Small intestine (tissue), 7 donors: ENCODE measurements around the gene GPR152. TPM values are rescaled to one million over a fixed set of nuclear protein-coding genes. Genes with fewer than 3 reads are reported as not detected.

ENCODE experiments used
- DNase-seq, 2 donors: peaks; one replicate each; pipeline versions ENCODE4 v3.0.0 to v3.0.0-alpha.2; 2013
- FAIRE-seq: peaks from 2 replicates; lab custom pipeline; 2012; peaks lifted over from hg19 to GRCh38; lab: Jason Lieb, UNC
- H3K27ac ChIP-seq, 3 donors: one replicate each; pipeline ENCODE4 v1.5.1; 2013; ENCODE audit warnings: low read length in 2 of 3, mild to moderate bottlenecking in 2 of 3, control low read depth in 1 of 3, inconsistent platforms in 1 of 3, low read depth in 1 of 3, moderate library complexity in 1 of 3
- H3K27me3 ChIP-seq, 3 donors: one replicate each; pipeline ENCODE4 v1.6.1; 2013; ENCODE audit warnings: low read length in 3 of 3, inconsistent platforms in 1 of 3; ENCODE audit not compliant: control insufficient read depth in 3 of 3, insufficient read depth in 3 of 3
- H3K36me3 ChIP-seq, 3 donors: one replicate each; pipeline ENCODE4 v1.6.1; 2013; ENCODE audit warnings: low read length in 3 of 3, inconsistent platforms in 1 of 3, low read depth in 1 of 3, mild to moderate bottlenecking in 1 of 3, moderate library complexity in 1 of 3; ENCODE audit not compliant: control insufficient read depth in 3 of 3, insufficient read depth in 2 of 3
- H3K4me1 ChIP-seq, 3 donors: one replicate each; pipeline ENCODE4 v1.6.1; 2013; ENCODE audit warnings: low read length in 2 of 3, inconsistent platforms in 1 of 3, low read depth in 1 of 3, mild to moderate bottlenecking in 1 of 3, moderate library complexity in 1 of 3; ENCODE audit not compliant: control insufficient read depth in 3 of 3, insufficient read depth in 2 of 3
- H3K4me3 ChIP-seq, 3 donors: one replicate each; pipeline ENCODE4 v1.5.1; 2013; ENCODE audit warnings: low read length in 3 of 3, control low read depth in 1 of 3, inconsistent platforms in 1 of 3, low read depth in 1 of 3, mild to moderate bottlenecking in 1 of 3, moderate library complexity in 1 of 3
- H3K9me3 ChIP-seq, 2 donors: one replicate each; pipeline ENCODE4 v1.6.1; 2013; ENCODE audit warnings: low read depth in 1 of 2, low read length in 1 of 2; ENCODE audit not compliant: control insufficient read depth in 2 of 2, insufficient read depth in 1 of 2
- whole genome bisulfite sequencing, 3 donors: extraction: QIAGEN DNeasy Blood & Tissue Kit; methylation state at CpG; one replicate each; pipeline ENCODE4 v1.1.7; 2013; 5-methylcytosine and 5-hydroxymethylcytosine counted together
- polyA plus RNA-seq, 4 donors: library from polyadenylated mRNA; stranded (reverse) in 3 of 4; unstranded in 1 of 4; fragments of 200-250 nt in 3 of 4; fragments of 120-200 nt in 1 of 4; gene quantifications; one replicate each; pipeline versions ENCODE4 v1.2.1 to v1.2.3, GENCODE V29; 2013
- donor health status: healthy with polysubstance abuse.
- donor health status: control.
- donor health status: control.
- donor health status: Bipolar disorder and iron deficiency.
- donor health status: healthy.

Gene GPR152
- polyA plus RNA-seq, 4 donors: 0.04 TPM; not detected in 3

DNA sequence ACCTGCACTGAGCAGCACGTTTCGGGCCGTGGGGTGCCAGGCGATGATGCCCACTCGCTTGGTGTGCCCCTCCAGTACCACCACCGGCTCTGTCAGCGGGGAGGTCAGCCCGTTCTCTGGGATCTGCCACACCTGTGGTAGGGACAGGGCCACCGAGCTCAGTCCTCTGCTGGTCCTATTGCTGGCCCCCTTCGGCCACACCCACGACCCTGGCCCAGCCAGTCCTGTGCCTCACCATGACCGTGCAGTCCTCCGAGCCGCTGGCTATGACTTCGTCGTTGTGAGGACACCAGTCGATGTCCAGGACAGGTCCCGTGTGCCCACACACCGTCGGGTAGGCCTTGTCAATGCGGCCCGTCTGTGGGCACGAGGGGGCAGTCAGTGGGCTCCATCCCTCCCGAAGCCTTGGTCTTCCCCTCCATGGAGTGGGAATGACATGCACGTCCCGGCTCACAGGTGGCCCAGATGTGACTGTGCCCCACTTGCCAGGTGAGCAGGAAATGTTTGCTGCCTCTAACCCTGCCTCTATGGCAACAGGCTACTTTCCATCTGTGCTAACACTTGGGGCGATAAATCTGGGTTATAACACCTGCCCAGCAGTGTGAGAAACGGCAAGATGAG lies 10.7 kb downstream of the GPR152 start:
- no peaks in the 10 kb centered on the region for H3K27me3 ChIP-seq
- 79 to 83% (median 81%) methylated on average over 28 of the region's 28 CpGs for WGBS, 3 donors
- FAIRE-seq (no peak), DNase-seq (no peak)
- no peaks in the 10 kb centered on the region for H3K9me3 ChIP-seq
- H3K36me3 ChIP-seq: peaks cover 0 to 58% (median 2%) of the 10 kb centered on the region in 3 donors
- H3K27ac ChIP-seq: peak overlapping the region in 1 of 3 donors; percentile 15
- peak overlapping the region in 2 of 3 donors; percentile 64 to 98 for H3K4me3 ChIP-seq
- peaks cover 0 to 14% (median 5%) of the 10 kb centered on the region in 3 donors for H3K4me1 ChIP-seq

DNA sequence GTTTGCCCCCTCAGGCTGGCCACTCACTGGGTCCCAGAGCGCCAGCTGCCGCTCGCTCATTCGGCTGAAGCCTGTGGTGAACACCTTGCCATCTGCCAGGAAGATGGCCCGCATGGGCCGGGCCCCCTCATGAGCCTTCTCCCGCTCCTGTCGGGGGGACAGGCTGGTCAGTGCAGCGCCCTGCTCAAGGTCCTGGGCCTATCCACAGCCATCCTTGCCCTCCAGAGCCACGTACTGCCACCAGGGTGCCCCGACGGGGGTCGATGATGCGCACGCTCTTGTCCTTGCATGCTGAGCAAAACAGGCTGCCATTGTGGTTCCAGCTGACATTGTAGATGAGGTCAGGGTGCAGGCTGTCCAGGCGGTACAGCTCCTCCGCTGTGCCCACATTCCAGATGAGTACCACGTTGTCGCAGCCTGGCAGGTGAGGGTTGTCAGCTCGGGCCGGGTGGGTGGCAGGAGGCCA lies 11.4 kb downstream of the GPR152 start:
- peaks cover 0 to 14% (median 5%) of the 10 kb centered on the region in 3 donors for H3K4me1 ChIP-seq
- peaks cover 0 to 64% (median 2%) of the 10 kb centered on the region in 3 donors for H3K36me3 ChIP-seq
- 86 to 88% (median 87%) methylated on average over 21 of the region's 21 CpGs for WGBS, 3 donors
- H3K27me3 ChIP-seq: no peaks in the 10 kb centered on the region
- H3K27ac ChIP-seq: no peak overlapping the region
- no peaks in the 10 kb centered on the region for H3K9me3 ChIP-seq
- DNase-seq (no peak), FAIRE-seq (no peak)
- H3K4me3 ChIP-seq: no peak overlapping the region

GRCh38 chr11:67440229-67441097 lies 12.1 kb downstream of the GPR152 start:
- Histone ChIP-seq H3K27ac (peak overlapping the region in 2 of 3 donors; percentile 11 to 42), H3K4me3 (no peak overlapping the region), H3K36me3 (peaks cover 0 to 71% (median 4%) of the 10 kb centered on the region in 3 donors), H3K27me3 (no peaks in the 10 kb centered on the region), H3K4me1 (peaks cover 0 to 14% (median 5%) of the 10 kb centered on the region in 3 donors), H3K9me3 (no peaks in the 10 kb centered on the region)
- 71 to 74% (median 73%) methylated on average over 16 to 17 of the region's 17 CpGs for WGBS, 3 donors
- no peak for FAIRE-seq
- no peak for DNase-seq

- peak in 1 of 2 donors; percentile 32 for DNase-seq
Observed at GRCh38 chr11:67439321-67440228, 13.0 kb downstream of the GPR152 start.

GRCh38 chr11:67438158-67438902 lies 14.2 kb downstream of the GPR152 start:
- DNase-seq (peak in 1 of 2 donors; percentile 31), FAIRE-seq (no peak)
- Histone ChIP-seq H3K4me3 (peak overlapping the region in 1 of 3 donors; percentile 58), H3K4me1 (peaks cover 0 to 9% (median 3%) of the 10 kb centered on the region in 3 donors), H3K36me3 (peaks cover 0 to 90% (median 8%) of the 10 kb centered on the region in 3 donors), H3K27me3 (no peaks in the 10 kb centered on the region), H3K9me3 (no peaks in the 10 kb centered on the region), H3K27ac (peak overlapping the region in 2 of 3 donors; percentile 13 to 87)
- WGBS, 3 donors: 68 to 79% (median 70%) methylated on average over 31 to 41 of the region's 41 CpGs

More at GRCh38 chr11:67439321-67440228, 13.0 kb downstream of the GPR152 start:
- Histone ChIP-seq H3K27me3 (no peaks in the 10 kb centered on the region), H3K27ac (peak overlapping the region in 1 of 3 donors; percentile 62), H3K4me1 (peaks cover 0 to 13% (median 3%) of the 10 kb centered on the region in 3 donors), H3K4me3 (no peak overlapping the region), H3K36me3 (peaks cover 0 to 78% (median 8%) of the 10 kb centered on the region in 3 donors), H3K9me3 (no peaks in the 10 kb centered on the region)
- no peak for FAIRE-seq
- WGBS, 3 donors: 70 to 76% (median 72%) methylated on average over 31 of the region's 31 CpGs

GRCh38 chr11:67437809-67438157 lies 14.7 kb downstream of the GPR152 start:
- Histone ChIP-seq H3K36me3 (peaks cover 0 to 94% (median 8%) of the 10 kb centered on the region in 3 donors), H3K4me1 (peaks cover 0 to 8% (median 3%) of the 10 kb centered on the region in 3 donors), H3K9me3 (no peaks in the 10 kb centered on the region), H3K27me3 (no peaks in the 10 kb centered on the region), H3K4me3 (peak overlapping the region; percentile 11 to 58 (median 53)), H3K27ac (peak overlapping the region in 2 of 3 donors; percentile 73 to 87)
- 55 to 78% (median 57%) methylated on average over 3 of the region's 3 CpGs for WGBS, 3 donors
- DNase-seq: no peak
- no peak for FAIRE-seq

DNA sequence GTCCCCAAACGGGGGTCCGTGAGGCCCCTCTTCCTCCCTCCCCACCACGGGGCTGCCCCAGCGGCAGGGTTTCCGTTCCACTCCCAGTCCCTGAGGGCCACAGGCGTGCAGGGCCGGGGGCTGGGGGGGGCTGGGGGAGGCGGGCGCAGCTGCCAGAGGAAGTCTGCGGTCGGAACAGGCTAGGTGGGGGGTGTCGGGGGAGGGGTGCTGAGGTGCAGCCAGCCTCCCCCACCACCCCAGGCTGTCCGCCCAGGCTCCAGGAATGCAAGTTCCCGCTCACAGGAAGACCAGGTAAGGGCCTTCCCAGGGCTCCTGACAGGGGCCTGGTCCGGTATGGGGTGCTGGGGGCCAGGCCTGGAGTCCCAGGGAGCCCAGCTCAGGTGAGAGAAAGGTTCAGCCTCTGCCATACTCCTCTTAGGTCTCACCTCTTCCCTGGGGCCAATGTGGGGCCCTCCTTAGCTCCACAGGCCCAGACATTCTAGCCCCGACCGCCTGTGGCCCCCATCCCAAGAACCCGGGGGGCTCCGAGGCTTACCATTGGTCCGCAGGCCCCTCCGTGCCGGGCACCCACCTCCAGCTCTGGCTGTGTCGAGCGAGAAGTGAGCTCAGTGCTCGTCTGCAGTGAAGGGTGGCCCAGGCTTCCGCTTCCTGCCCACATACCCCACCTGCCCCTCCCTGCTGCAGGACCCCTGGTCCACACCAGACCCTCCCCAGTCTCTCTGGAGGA lies 15.3 kb downstream of the GPR152 start, which contains the start of gene PTPRCAP:
Gene PTPRCAP (minus strand): TSS at position 601 of the 727 bp plus-strand sequence. CDS start 63 bp downstream, at position 538.
- H3K4me1 ChIP-seq: peaks cover 0 to 3% (median 3%) of the 10 kb centered on the region in 3 donors
- H3K27me3 ChIP-seq: no peaks in the 10 kb centered on the region
- H3K27ac ChIP-seq: peak within 1 kb of the TSS in 2 of 3 donors; percentile 73 to 87
- FAIRE-seq: no peak
- H3K9me3 ChIP-seq: no peaks in the 10 kb centered on the region
- H3K4me3 ChIP-seq: peak within 1 kb of the TSS; percentile 11 to 58 (median 53)
- H3K36me3 ChIP-seq: peaks cover 2 to 97% (median 11%) of the 10 kb centered on the region in 3 donors
- DNase-seq: peak in 1 of 2 donors; percentile 53
- WGBS, 3 donors: 61 to 79% (median 71%) methylated on average over 18 to 26 of the region's 26 CpGs
